Measurements from ENCODE around the gene MMP26. TPM values are rescaled to one million over a fixed set of nuclear protein-coding genes. Genes with fewer than 3 reads are reported as not detected.

Gene MMP26
- polyA plus RNA-seq, 1 donor from 2014 or later = not detected

- Histone ChIP-seq H2AFZ (ENCODE audit: low read depth, low read length) (no peak overlapping the region), H3K27me3 (ENCODE audit: insufficient read depth, low read depth, low read length) (no peaks in the 10 kb centered on the region), H3K9me3 (ENCODE audit: low read length) (no peaks in the 10 kb centered on the region), H3F3A (ENCODE audit: insufficient read depth, low read length, poor library complexity, severe bottlenecking) (no peaks in the 10 kb centered on the region), H3K27ac (ENCODE audit: low read length) (no peak overlapping the region), H3K4me2 (ENCODE audit: low read length) (no peak overlapping the region), H3K9me2 (ENCODE audit: insufficient read depth, low read length) (no peaks in the 10 kb centered on the region), H3K79me2 (replicated peaks; ENCODE audit: insufficient read depth, low read length) (no peaks in the 10 kb centered on the region), H4K20me1 (ENCODE audit: insufficient read depth) (no peaks in the 10 kb centered on the region), H3K4me3 (ENCODE audit: low read length) (no peak overlapping the region), H3K36me3 (ENCODE audit: insufficient read depth, low read length) (no peaks in the 10 kb centered on the region), H3K9ac (ENCODE audit: low read length) (no peak overlapping the region)
- TF ChIP-seq REST (IDR thresholded peaks at IDR 0.05; ENCODE audit: borderline replicate concordance) (no peak), POLR2AphosphoS5 (IDR thresholded peaks at IDR 0.05) (no peak), SMC3 (conservative IDR thresholded peaks at IDR 0.05; ENCODE audit: poor library complexity) (no peak), MXI1 (conservative IDR thresholded peaks at IDR 0.05; ENCODE audit: poor library complexity, severe bottlenecking) (no peak), EP300 (conservative IDR thresholded peaks at IDR 0.05; ENCODE audit: poor library complexity, severe bottlenecking) (no peak), EZH2 (IDR thresholded peaks at IDR 0.05; ENCODE audit: borderline replicate concordance, insufficient read depth, low read length, poor library complexity, severe bottlenecking) (no peak), CTCF (IDR thresholded peaks at IDR 0.05; ENCODE audit: poor library complexity, severe bottlenecking) (no peak), TAF1 (IDR thresholded peaks at IDR 0.05; ENCODE audit: low read depth) (no peak), RAD21 (conservative IDR thresholded peaks at IDR 0.05) (no peak)
Measured at GRCh38 chr11:4665424-4665823, 39.2 kb upstream of the MMP26 start.

GRCh38 chr11:4671741-4672140 is 32.8 kb upstream of the MMP26 start:
- H3K27me3 ChIP-seq (ENCODE audit: insufficient read depth, low read depth, low read length) = no peaks in the 10 kb centered on the region
- no peaks in the 10 kb centered on the region for H3K36me3 ChIP-seq (ENCODE audit: insufficient read depth, low read length)
- no peaks in the 10 kb centered on the region for H3F3A ChIP-seq (ENCODE audit: insufficient read depth, low read length, poor library complexity, severe bottlenecking)
- TF ChIP-seq EP300 (conservative IDR thresholded peaks at IDR 0.05; ENCODE audit: poor library complexity, severe bottlenecking) (no peak), MXI1 (conservative IDR thresholded peaks at IDR 0.05; ENCODE audit: poor library complexity, severe bottlenecking) (no peak), SMC3 (conservative IDR thresholded peaks at IDR 0.05; ENCODE audit: poor library complexity) (no peak), REST (IDR thresholded peaks at IDR 0.05; ENCODE audit: borderline replicate concordance) (no peak), POLR2AphosphoS5 (IDR thresholded peaks at IDR 0.05) (no peak), RAD21 (conservative IDR thresholded peaks at IDR 0.05) (no peak), EZH2 (IDR thresholded peaks at IDR 0.05; ENCODE audit: borderline replicate concordance, insufficient read depth, low read length, poor library complexity, severe bottlenecking) (no peak)
- H4K20me1 ChIP-seq (ENCODE audit: insufficient read depth) = no peaks in the 10 kb centered on the region
- H3K9me3 ChIP-seq (ENCODE audit: low read length) = no peaks in the 10 kb centered on the region
- H3K27ac ChIP-seq (ENCODE audit: low read length) = no peak overlapping the region
- H2AFZ ChIP-seq (ENCODE audit: low read depth, low read length) = no peak overlapping the region
- no peaks in the 10 kb centered on the region for H3K9me2 ChIP-seq (ENCODE audit: insufficient read depth, low read length)
- no peaks in the 10 kb centered on the region for H3K79me2 ChIP-seq (replicated peaks; ENCODE audit: insufficient read depth, low read length)
- H3K4me2 ChIP-seq (ENCODE audit: low read length) = no peak overlapping the region
- H3K4me3 ChIP-seq (ENCODE audit: low read length) = no peak overlapping the region
- no peak overlapping the region for H3K9ac ChIP-seq (ENCODE audit: low read length)
